Colonic mucosa (tissue), 4 donors: Measurements from ENCODE around the gene CMIP. TPM values are rescaled to one million over a fixed set of nuclear protein-coding genes. Genes with fewer than 3 reads are reported as not detected.
A peak's percentile ranks its signal among the peaks of the same experiment; 100 is the strongest.

Source experiments
- DNase-seq: peaks from one replicate; pipeline ENCODE4 v3.0.0-alpha.2; 2020
- H3K27ac ChIP-seq: fragments of 200-600 bp; one replicate; pipeline ENCODE4 v1.8.0; 2021
- H3K27me3 ChIP-seq: fragments of 200-600 bp; one replicate; pipeline ENCODE4 v1.8.0; 2021
- H3K36me3 ChIP-seq: fragments of 200-600 bp; one replicate; pipeline ENCODE4 v1.8.0; 2021
- H3K4me1 ChIP-seq: fragments of 200-600 bp; one replicate; pipeline ENCODE4 v1.8.0; 2021; ENCODE audit warnings: mild to moderate bottlenecking
- H3K4me3 ChIP-seq: fragments of 200-600 bp; one replicate; pipeline ENCODE4 v1.8.0; 2021
- H3K9ac ChIP-seq, 2 donors: one replicate each; pipeline ENCODE4 v1.7.0; 2013; ENCODE audit warnings: control low read depth in 2 of 2, low read depth in 2 of 2, low read length in 2 of 2
- H3K9me3 ChIP-seq: fragments of 200-600 bp; one replicate; pipeline ENCODE4 v1.8.0; 2021
- CTCF ChIP-seq: fragments of 200-600 bp; IDR thresholded peaks from one replicate; pipeline ENCODE4 v1.8.0; 2022; ENCODE audit warnings: antibody characterized with exemption, mild to moderate bottlenecking
- intact Hi-C: fragments of 100-400 bp; cut with DNase I; formaldehyde crosslinking; loops from one replicate; pipeline ENCODE4 v1.14.1; 2022
- total RNA-seq, 2 donors: library from RNA; stranded (reverse); fragmentation: NEBNext Ultra II Directional in 1 of 2; extraction: Animal tissue kit (Norgen Biotek cat#: 25700) in 1 of 2; gene quantifications; one replicate each; pipeline ENCODE4 v1.2.1, GENCODE V29; 2021
- donor health status: healthy.
- donor health status: DM: no; HTN: no; CAD: no.
- donor health status: DM: no; HTN: no; CAD: no.

Gene CMIP
- total RNA-seq, 2 donors from 2014 or later: 83.4 to 107 TPM

DNA sequence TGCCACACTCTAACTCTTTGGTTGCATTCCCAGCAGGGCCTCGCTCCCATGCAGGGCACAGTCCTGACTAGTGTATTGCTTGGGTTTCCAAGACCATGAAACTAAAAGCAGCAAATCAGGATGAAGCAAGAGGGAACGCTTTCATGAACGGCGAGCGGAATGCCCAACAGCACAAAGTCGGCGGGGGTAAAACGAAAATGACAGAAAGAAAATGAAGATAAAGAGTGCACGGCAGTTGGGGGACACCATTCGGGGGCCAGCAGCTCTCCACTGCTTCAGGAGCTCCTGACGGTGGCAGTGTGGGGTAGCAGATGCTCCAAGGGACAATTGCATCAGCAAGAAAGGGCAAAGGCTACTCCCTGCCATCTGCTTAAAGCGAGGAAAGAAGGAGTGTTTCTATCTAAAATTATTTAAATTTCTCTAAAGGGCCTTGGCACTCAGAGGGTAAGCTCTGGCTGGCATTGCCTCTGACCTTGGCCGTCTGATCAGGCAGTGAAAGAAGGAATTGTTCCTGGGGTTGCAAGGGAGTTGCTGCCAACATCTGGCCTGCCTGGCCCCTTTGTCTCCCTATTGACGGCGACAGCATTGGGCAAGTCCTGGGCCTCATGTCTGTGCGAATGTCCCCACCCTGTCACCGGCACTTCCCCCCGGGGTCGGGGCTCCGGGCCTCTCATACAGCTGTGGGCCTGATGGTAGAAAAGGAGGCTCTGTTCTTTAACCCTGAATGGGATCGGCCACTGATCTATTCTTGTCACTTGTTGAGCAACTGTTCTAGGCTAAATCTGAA is 138.2 kb downstream of the CMIP start:
- Histone ChIP-seq H3K27me3 (no peaks in the 10 kb centered on the region), H3K9me3 (no peaks in the 10 kb centered on the region), H3K27ac (peak overlapping the region; percentile 30), H3K36me3 (no peaks in the 10 kb centered on the region), H3K4me1 (peaks cover 16% of the 10 kb centered on the region), H3K9ac (peak overlapping the region in 1 of 2 donors; percentile 54), H3K4me3 (no peak overlapping the region)
- DNase-seq: no peak
- no peak for TF ChIP-seq CTCF
- intact Hi-C loops: no loop called here

GRCh38 chr16:81583893-81584631 is 139.5 kb downstream of the CMIP start:
- Histone ChIP-seq H3K27ac (peak overlapping the region; percentile 30), H3K9me3 (no peaks in the 10 kb centered on the region), H3K36me3 (no peaks in the 10 kb centered on the region), H3K27me3 (no peaks in the 10 kb centered on the region), H3K4me3 (no peak overlapping the region), H3K9ac (peak overlapping the region in 1 of 2 donors; percentile 54), H3K4me1 (peaks cover 16% of the 10 kb centered on the region)
- peak; percentile 75 for DNase-seq
- intact Hi-C loops: no loop called here
- no peak for TF ChIP-seq CTCF

GRCh38 chr16:81585785-81586184 is 141.2 kb downstream of the CMIP start:
- H3K36me3 ChIP-seq: no peaks in the 10 kb centered on the region
- TF ChIP-seq CTCF: no peak
- DNase-seq: no peak
- intact Hi-C loops: no loop called here
- no peak overlapping the region for H3K4me3 ChIP-seq
- H3K27me3 ChIP-seq: no peaks in the 10 kb centered on the region
- no peak overlapping the region for H3K27ac ChIP-seq
- H3K4me1 ChIP-seq: peaks cover 14% of the 10 kb centered on the region
- H3K9me3 ChIP-seq: no peaks in the 10 kb centered on the region
- no peak overlapping the region for H3K9ac ChIP-seq

GRCh38 chr16:81586417-81586816 is 141.8 kb downstream of the CMIP start:
- Histone ChIP-seq H3K4me3 (no peak overlapping the region), H3K9ac (no peak overlapping the region), H3K36me3 (no peaks in the 10 kb centered on the region), H3K27me3 (no peaks in the 10 kb centered on the region), H3K27ac (no peak overlapping the region), H3K4me1 (peaks cover 8% of the 10 kb centered on the region), H3K9me3 (no peaks in the 10 kb centered on the region)
- no peak for TF ChIP-seq CTCF
- intact Hi-C loops: no loop called here
- no peak for DNase-seq

GRCh38 chr16:81586977-81587625 is 142.5 kb downstream of the CMIP start:
- peaks cover 3% of the 10 kb centered on the region for H3K4me1 ChIP-seq
- intact Hi-C loops: no loop called here
- DNase-seq: no peak
- H3K4me3 ChIP-seq: no peak overlapping the region
- H3K36me3 ChIP-seq: no peaks in the 10 kb centered on the region
- H3K27me3 ChIP-seq: no peaks in the 10 kb centered on the region
- H3K9me3 ChIP-seq: no peaks in the 10 kb centered on the region
- no peak overlapping the region for H3K27ac ChIP-seq
- TF ChIP-seq CTCF: no peak
- no peak overlapping the region for H3K9ac ChIP-seq
